NCI-H748 (cell line): ENCODE results near the gene NLK.
"Not testable (repeated sequence)": the region's sequence is repeated elsewhere in the genome, so short reads cannot be mapped to it uniquely, and the experiment has no call there.

ENCODE experiments used
- DNase-seq: peaks from one replicate; lab custom pipeline; 2025; ENCODE audit not compliant: unreplicated experiment; lab: John Stamatoyannopoulos, UW

NLK gene

GRCh38 chr17:28228109-28228840 lies 185.8 kb downstream of the NLK start:
- peak; percentile 47 for DNase-seq

- no peak for DNase-seq
Measured at GRCh38 chr17:28228986-28229729, 186.7 kb downstream of the NLK start.

- no peak for DNase-seq
Measured at GRCh38 chr17:28230011-28230410, 187.5 kb downstream of the NLK start.

- not testable (repeated sequence) for DNase-seq
Measured at GRCh38 chr17:28230607-28231006, 188.1 kb downstream of the NLK start.

GRCh38 chr17:28231624-28232023 lies 189.1 kb downstream of the NLK start:
- DNase-seq, result not testable (repeated sequence)

- peak; percentile 35 for DNase-seq
Measured at GRCh38 chr17:28232966-28233870, 190.7 kb downstream of the NLK start.

- peak; percentile 93 for DNase-seq
Measured at GRCh38 chr17:28233872-28234856, 191.7 kb downstream of the NLK start.

- DNase-seq, result not testable (repeated sequence)
Measured at GRCh38 chr17:28235066-28235700, 192.7 kb downstream of the NLK start.

GRCh38 chr17:28236033-28236653 lies 193.7 kb downstream of the NLK start:
- DNase-seq, result not testable (repeated sequence)

- not testable (repeated sequence) for DNase-seq
Measured at GRCh38 chr17:28238547-28239270, 196.2 kb downstream of the NLK start.

GRCh38 chr17:28239271-28239624 lies 196.8 kb downstream of the NLK start:
- no peak for DNase-seq

GRCh38 chr17:28240688-28241340 lies 198.3 kb downstream of the NLK start:
- DNase-seq, result no peak

- no peak for DNase-seq
Measured at GRCh38 chr17:28242791-28243190, 200.3 kb downstream of the NLK start.

- DNase-seq, result not testable (repeated sequence)
Measured at GRCh38 chr17:28243268-28243667, 200.8 kb downstream of the NLK start.

- DNase-seq, result no peak
Measured at GRCh38 chr17:28244446-28244845, 202.0 kb downstream of the NLK start.
